GM12801 (cell line): ENCODE data around the gene PLD1.

Experiments
- TF ChIP-seq, protein P1 (sequence below): IDR thresholded peaks from one replicate; pipeline ENCODE4 v1.5.1; 2011; ENCODE audit warnings: control low read depth; ENCODE audit not compliant: insufficient read length; ENCODE audit errors: extremely low read depth

Gene PLD1

DNA sequence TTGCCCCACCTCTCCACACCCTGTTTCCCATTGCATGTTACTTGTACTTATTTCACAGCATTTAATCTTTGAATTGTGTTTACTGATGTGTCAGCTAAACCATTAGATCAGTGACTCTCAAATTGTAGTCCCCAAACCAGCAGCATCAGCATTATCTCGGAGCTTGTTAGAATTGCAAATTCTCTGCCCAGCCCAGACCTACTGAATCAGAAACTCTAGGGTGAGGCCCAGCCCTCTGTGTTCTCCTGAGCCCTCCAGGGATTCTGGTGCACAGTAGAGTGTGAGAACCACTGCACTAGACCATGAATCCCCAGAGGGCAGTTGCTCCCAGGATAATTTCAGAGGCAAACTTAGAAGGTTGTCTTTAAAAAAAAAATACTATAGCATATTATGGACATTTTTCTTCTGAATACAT, 13.0 kb downstream of the PLD1 start:
- TF ChIP-seq, protein P1, sequence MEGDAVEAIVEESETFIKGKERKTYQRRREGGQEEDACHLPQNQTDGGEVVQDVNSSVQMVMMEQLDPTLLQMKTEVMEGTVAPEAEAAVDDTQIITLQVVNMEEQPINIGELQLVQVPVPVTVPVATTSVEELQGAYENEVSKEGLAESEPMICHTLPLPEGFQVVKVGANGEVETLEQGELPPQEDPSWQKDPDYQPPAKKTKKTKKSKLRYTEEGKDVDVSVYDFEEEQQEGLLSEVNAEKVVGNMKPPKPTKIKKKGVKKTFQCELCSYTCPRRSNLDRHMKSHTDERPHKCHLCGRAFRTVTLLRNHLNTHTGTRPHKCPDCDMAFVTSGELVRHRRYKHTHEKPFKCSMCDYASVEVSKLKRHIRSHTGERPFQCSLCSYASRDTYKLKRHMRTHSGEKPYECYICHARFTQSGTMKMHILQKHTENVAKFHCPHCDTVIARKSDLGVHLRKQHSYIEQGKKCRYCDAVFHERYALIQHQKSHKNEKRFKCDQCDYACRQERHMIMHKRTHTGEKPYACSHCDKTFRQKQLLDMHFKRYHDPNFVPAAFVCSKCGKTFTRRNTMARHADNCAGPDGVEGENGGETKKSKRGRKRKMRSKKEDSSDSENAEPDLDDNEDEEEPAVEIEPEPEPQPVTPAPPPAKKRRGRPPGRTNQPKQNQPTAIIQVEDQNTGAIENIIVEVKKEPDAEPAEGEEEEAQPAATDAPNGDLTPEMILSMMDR, result no peak

DNA sequence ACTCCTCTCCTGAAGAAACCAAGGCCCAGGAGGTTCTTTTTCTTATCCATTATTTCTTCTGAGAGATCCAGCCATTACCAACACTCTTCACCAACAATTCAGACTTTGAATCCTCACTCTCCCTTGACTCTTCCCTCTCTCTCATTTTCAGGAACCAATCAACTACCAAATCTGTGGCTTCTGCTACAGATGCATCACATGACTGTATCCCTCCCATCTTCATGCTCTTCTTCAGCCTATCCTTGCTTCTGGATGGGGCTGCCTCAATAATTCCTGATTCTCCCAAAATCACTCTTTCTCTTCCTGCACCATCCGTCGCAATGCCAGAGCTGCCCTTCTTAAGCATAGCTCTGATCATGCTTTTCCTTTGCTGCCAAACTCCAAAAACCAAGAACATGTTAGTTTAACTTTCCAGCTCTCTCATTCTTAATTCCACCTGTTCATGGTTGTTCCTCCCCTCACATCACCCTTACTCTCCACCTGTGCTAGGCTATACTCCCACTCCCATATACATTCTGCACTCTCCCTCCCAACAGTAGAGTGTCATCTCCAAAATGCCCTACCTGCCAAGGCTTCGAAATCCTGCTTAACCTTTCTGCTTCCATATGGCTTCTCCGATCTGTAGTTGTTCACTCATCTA, 13.5 kb downstream of the PLD1 start:
- TF ChIP-seq, protein P1, result no peak

- TF ChIP-seq, protein P1, result no peak
Measured at GRCh38 chr3:171792531-171792930, 17.8 kb downstream of the PLD1 start.

DNA sequence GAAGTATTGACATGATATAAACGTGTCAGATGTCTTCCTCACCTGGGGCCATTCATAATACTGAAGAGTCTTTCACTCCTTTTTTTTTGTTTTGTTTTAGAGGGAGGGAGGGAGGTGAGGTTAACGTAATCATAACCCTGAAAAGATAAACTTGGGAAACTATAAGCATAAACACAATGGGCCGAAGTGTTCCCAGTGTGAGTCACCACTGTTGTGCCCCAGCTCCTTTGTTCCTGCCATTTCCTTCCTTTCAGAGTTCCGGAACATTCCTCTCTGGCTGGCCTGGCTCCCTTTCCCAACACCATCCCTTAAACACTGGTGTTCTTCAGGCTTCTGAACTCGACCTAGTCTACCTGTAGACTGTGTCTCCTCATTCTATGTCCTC, 18.6 kb downstream of the PLD1 start:
- TF ChIP-seq, protein P1, result no peak

DNA sequence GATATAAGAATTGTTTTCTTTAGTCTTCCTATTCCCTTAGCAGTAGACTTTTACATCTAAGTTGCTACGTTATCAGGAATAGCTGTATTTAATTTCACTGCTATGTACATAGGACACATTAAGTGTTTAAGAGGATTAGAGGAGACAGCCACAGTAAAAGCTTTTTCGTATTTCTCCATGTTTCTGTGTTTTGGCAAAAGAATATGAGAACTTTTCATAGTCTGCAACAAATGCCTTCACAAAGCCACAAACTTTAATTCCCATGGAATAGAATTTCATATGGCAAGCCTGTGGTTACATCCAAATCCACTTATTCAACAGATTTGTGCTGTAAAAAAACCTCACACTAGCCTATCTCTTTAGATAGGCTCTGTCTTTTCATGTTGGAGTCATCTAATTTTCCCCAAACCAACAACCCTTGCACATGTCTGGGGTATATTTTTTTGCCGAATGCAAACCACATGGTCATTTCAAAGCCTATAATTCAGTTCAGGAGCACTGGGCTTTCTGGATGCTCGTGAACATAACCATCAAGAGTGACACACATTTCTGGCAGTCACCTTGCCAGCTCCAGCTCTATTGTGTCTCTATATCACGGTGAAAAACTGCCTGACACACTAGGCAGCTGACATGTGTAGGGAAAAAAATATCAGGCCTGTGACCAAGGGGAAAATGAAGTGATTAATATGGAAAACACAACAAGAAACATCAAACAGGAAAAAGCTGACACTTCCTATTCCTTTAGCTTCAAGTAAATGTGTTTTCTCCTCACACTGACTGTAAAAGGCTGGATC, 19.2 kb downstream of the PLD1 start:
- TF ChIP-seq, protein P1, result no peak

- TF ChIP-seq, protein P1, result no peak
Measured at GRCh38 chr3:171790574-171790897, 19.7 kb downstream of the PLD1 start.

DNA sequence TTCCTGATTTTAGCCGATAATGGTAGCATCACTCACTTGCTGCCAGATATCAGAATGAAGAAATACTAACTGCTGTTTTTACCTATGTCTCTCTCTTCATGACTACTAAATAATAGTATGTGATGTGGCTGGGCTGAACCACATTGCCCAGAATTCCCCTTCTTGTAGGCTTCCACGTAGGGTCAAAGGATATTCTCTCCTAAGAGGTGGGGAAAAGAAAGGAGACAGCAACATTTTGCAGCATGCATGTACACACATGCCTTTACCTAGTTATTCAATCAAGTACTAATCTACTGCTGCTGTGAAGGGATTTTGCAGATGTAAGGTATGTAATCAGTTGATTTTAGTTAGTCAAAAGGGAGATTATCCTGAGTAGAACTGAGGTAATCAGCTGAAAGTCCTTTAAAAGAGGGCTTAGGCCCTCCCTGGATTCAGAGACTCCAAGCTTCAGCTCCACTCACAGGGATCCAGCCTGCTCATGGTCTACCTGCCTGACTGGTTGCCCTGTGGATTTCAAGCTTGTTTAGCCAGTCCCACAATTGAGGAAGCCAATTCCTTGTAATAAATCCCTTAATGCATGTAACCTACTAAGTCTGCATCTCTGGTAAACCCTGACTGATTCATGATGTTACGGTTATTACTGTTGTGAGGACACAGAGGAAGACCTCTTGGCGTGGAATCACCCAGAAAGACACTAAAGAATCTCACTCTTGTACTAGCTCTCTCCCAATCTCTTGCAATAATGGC, 20.4 kb downstream of the PLD1 start:
- TF ChIP-seq, protein P1, result no peak
